WTC11 (cell line): ENCODE results near the gene CIB1. TPM values are rescaled to one million over a fixed set of nuclear protein-coding genes. Genes with fewer than 3 reads are reported as not detected.
A peak's percentile ranks its signal among the peaks of the same experiment; 100 is the strongest.

Source experiments
- ATAC-seq: fragments of 200-7000 bp; cut with Tn5 transposase; 2 replicates; pipeline ENCODE4 v1.10.0; 2021; ENCODE audit warnings: mild to moderate bottlenecking, moderate library complexity
- CTCF ChIA-PET: fragments of 300-600 bp; sonication (Branson Sonifier 250); formaldehyde crosslinking; loops from one replicate; lab custom pipeline; 2021; ENCODE audit warnings: antibody characterized with exemption; lab: Charles Lee
- POLR2A ChIA-PET: fragments of 350-600 bp; sonication (Branson Sonifier 250); formaldehyde crosslinking; loops from one replicate; lab custom pipeline; 2021; ENCODE audit warnings: antibody characterized with exemption; lab: Charles Lee
- DNase-seq: peaks from one replicate; pipeline ENCODE4 v3.0.0; 2021; ENCODE audit warnings: low spot score
- H3K27ac Mint-ChIP-seq: 2 replicates; pipeline ENCODE4 v1.8.0; 2021; ENCODE audit warnings: mixed read lengths
- H3K27me3 Mint-ChIP-seq: 2 replicates; pipeline ENCODE4 v1.8.0; 2021; ENCODE audit warnings: low read depth, mild to moderate bottlenecking, moderate library complexity, mixed read lengths
- H3K36me3 Mint-ChIP-seq: 2 replicates; pipeline ENCODE4 v1.8.0; 2021; ENCODE audit warnings: mixed read lengths
- H3K4me1 Mint-ChIP-seq: 2 replicates; pipeline ENCODE4 v1.8.0; 2022; ENCODE audit warnings: mixed read lengths
- H3K4me3 Mint-ChIP-seq: 2 replicates; pipeline ENCODE4 v1.8.0; 2021; ENCODE audit warnings: mild to moderate bottlenecking, moderate library complexity, mixed read lengths
- H3K9me3 Mint-ChIP-seq: 2 replicates; pipeline ENCODE4 v1.8.0; 2021; ENCODE audit warnings: mixed read lengths
- ATF1 ChIP-seq: sonication (generic); formaldehyde crosslinking; IDR thresholded peaks from 2 replicates; pipeline ENCODE4 v1.8.1; 2023; ENCODE audit warnings: mild to moderate bottlenecking, moderate library complexity, missing genetic modification reagents
- ESRRA ChIP-seq: sonication (generic); formaldehyde crosslinking; IDR thresholded peaks from 2 replicates; pipeline ENCODE4 v1.8.1; 2022; ENCODE audit warnings: mild to moderate bottlenecking, missing genetic modification reagents, borderline replicate concordance
- ETV6 ChIP-seq: sonication (generic); formaldehyde crosslinking; IDR thresholded peaks from 2 replicates; pipeline ENCODE4 v1.8.1; 2022; ENCODE audit warnings: mild to moderate bottlenecking, missing genetic modification reagents
- FOXP1 ChIP-seq: sonication (generic); formaldehyde crosslinking; IDR thresholded peaks from 2 replicates; pipeline ENCODE4 v1.8.0; 2022; ENCODE audit warnings: missing genetic modification reagents, mild to moderate bottlenecking, moderate library complexity, borderline replicate concordance
- GABPB1 ChIP-seq: sonication (generic); formaldehyde crosslinking; IDR thresholded peaks from 2 replicates; pipeline ENCODE4 v1.8.1; 2023; ENCODE audit warnings: mild to moderate bottlenecking, missing genetic modification reagents
- GRHL2 ChIP-seq: fragments of 250-450 bp; sonication (Bioruptor Pico); IDR thresholded peaks from 2 replicates; pipeline ENCODE4 v1.8.0; 2022; ENCODE audit warnings: mild to moderate bottlenecking, moderate library complexity; ENCODE audit not compliant: insufficient replicate concordance, severe bottlenecking
- GTF2I ChIP-seq: fragments of 250-450 bp; sonication (Bioruptor Pico); conservative IDR thresholded peaks from 2 replicates; pipeline ENCODE4 v1.4.0; 2021; ENCODE audit warnings: mild to moderate bottlenecking
- JUN ChIP-seq: sonication (generic); formaldehyde crosslinking; IDR thresholded peaks from 2 replicates; pipeline ENCODE4 v1.8.0; 2023; ENCODE audit warnings: mild to moderate bottlenecking, missing genetic modification reagents
- KAT7 ChIP-seq: sonication (generic); formaldehyde crosslinking; IDR thresholded peaks from 2 replicates; pipeline ENCODE4 v1.8.1; 2023; ENCODE audit warnings: missing genetic modification reagents, mild to moderate bottlenecking, borderline replicate concordance
- NFATC4 ChIP-seq: fragments of 250-450 bp; sonication (Bioruptor Pico); IDR thresholded peaks from 2 replicates; pipeline ENCODE4 v1.9.0; 2021; ENCODE audit warnings: mild to moderate bottlenecking
- NFE2L1 ChIP-seq: sonication (generic); formaldehyde crosslinking; IDR thresholded peaks from 2 replicates; pipeline ENCODE4 v1.8.1; 2023; ENCODE audit warnings: missing genetic modification reagents
- RORB ChIP-seq: fragments of 250-450 bp; sonication (Bioruptor Pico); IDR thresholded peaks from 2 replicates; pipeline ENCODE4 v1.9.0; 2021; ENCODE audit warnings: mild to moderate bottlenecking
- TEAD4 ChIP-seq: sonication (generic); formaldehyde crosslinking; IDR thresholded peaks from 2 replicates; pipeline ENCODE4 v1.8.0; 2022; ENCODE audit warnings: mild to moderate bottlenecking, missing genetic modification reagents
- ZNF121 ChIP-seq: sonication (generic); formaldehyde crosslinking; IDR thresholded peaks from 2 replicates; pipeline ENCODE4 v1.8.0; 2023; ENCODE audit warnings: missing genetic modification reagents
- ZNF138 ChIP-seq: sonication (generic); formaldehyde crosslinking; conservative IDR thresholded peaks from 2 replicates; pipeline ENCODE4 v1.8.1; 2022; ENCODE audit warnings: mild to moderate bottlenecking, moderate library complexity, missing genetic modification reagents
- total RNA-seq: library from RNA; stranded (reverse); gene quantifications from 3 replicates; pipeline ENCODE4 v1.2.3, GENCODE V29; 2021
- TF ChIP-seq, protein P1 (sequence below): sonication (generic); formaldehyde crosslinking; IDR thresholded peaks from 2 replicates; pipeline ENCODE4 v1.8.0; 2023; ENCODE audit warnings: missing genetic modification reagents, mild to moderate bottlenecking, borderline replicate concordance
- TF ChIP-seq, protein P2 (sequence below): sonication (generic); formaldehyde crosslinking; IDR thresholded peaks from 2 replicates; pipeline ENCODE4 v1.8.0; 2022; ENCODE audit warnings: missing genetic modification reagents
- TF ChIP-seq, protein P3 (sequence below): sonication (generic); formaldehyde crosslinking; IDR thresholded peaks from 2 replicates; pipeline ENCODE4 v1.8.1; 2022; ENCODE audit warnings: low read depth, missing genetic modification reagents, borderline replicate concordance
- TF ChIP-seq, protein P4 (sequence below): fragments of 250-450 bp; sonication (Bioruptor Pico); IDR thresholded peaks from 2 replicates; pipeline ENCODE4 v1.9.0; 2021; ENCODE audit warnings: mild to moderate bottlenecking
- TF ChIP-seq, protein P5 (sequence below): sonication (generic); formaldehyde crosslinking; IDR thresholded peaks from 2 replicates; pipeline ENCODE4 v1.8.1; 2023; ENCODE audit warnings: mild to moderate bottlenecking, missing genetic modification reagents

Gene CIB1
- total RNA-seq, 1 experiment from 2014 or later = 29.6 TPM

DNA sequence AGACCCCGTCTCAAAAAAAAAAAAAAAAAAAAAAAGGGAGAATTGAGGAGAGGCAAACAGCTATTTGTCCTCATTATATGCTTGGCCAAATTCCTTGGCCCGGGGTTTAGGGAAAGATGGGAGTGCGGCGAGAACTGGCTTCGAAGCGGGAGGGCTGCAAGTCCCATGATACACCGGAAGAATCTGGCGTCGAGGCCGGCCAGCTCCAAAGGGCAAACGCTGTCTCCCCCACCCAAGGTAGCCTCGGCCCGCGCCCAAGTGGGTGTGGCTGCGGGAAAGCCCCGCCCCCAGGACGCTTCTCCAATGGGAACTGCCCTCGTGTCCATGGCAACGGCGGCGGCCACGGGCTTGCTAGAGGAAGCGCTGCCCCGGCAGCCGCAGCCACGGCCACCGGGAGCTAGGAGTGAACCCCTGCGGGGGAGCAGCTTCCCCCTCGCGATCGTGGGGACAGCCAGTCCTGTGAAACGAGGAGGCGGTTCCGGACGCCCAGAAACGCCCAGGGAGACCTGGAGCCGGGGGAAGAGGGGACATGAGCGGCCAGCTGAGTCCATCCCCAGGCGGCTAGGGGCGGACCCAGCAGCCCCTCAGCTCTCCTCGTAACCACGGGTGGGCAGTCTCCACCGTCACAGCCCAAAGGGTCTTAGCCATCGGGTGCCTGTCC, 15.6 kb upstream of the CIB1 start, which contains the start of gene TTLL13 (continued):
- TF ChIP-seq KAT7 = no peak
- TF ChIP-seq ETV6 = peak; percentile 86
- TF ChIP-seq RORB = no peak
- TF ChIP-seq TEAD4 (CRISPR knock-in tag) = no peak
- TF ChIP-seq FOXP1 (CRISPR knock-in tag) = peak; percentile 89
- TF ChIP-seq NFATC4 (CRISPR knock-in tag) = no peak
- TF ChIP-seq, protein P1, sequence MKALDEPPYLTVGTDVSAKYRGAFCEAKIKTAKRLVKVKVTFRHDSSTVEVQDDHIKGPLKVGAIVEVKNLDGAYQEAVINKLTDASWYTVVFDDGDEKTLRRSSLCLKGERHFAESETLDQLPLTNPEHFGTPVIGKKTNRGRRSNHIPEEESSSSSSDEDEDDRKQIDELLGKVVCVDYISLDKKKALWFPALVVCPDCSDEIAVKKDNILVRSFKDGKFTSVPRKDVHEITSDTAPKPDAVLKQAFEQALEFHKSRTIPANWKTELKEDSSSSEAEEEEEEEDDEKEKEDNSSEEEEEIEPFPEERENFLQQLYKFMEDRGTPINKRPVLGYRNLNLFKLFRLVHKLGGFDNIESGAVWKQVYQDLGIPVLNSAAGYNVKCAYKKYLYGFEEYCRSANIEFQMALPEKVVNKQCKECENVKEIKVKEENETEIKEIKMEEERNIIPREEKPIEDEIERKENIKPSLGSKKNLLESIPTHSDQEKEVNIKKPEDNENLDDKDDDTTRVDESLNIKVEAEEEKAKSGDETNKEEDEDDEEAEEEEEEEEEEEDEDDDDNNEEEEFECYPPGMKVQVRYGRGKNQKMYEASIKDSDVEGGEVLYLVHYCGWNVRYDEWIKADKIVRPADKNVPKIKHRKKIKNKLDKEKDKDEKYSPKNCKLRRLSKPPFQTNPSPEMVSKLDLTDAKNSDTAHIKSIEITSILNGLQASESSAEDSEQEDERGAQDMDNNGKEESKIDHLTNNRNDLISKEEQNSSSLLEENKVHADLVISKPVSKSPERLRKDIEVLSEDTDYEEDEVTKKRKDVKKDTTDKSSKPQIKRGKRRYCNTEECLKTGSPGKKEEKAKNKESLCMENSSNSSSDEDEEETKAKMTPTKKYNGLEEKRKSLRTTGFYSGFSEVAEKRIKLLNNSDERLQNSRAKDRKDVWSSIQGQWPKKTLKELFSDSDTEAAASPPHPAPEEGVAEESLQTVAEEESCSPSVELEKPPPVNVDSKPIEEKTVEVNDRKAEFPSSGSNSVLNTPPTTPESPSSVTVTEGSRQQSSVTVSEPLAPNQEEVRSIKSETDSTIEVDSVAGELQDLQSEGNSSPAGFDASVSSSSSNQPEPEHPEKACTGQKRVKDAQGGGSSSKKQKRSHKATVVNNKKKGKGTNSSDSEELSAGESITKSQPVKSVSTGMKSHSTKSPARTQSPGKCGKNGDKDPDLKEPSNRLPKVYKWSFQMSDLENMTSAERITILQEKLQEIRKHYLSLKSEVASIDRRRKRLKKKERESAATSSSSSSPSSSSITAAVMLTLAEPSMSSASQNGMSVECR (CRISPR knock-in tag) = no peak; the same call in 1 of the 2 replicates
- TF ChIP-seq ZNF138 (CRISPR knock-in tag) = peak; percentile 80; the same call in 1 of the 2 replicates
- TF ChIP-seq, protein P2, sequence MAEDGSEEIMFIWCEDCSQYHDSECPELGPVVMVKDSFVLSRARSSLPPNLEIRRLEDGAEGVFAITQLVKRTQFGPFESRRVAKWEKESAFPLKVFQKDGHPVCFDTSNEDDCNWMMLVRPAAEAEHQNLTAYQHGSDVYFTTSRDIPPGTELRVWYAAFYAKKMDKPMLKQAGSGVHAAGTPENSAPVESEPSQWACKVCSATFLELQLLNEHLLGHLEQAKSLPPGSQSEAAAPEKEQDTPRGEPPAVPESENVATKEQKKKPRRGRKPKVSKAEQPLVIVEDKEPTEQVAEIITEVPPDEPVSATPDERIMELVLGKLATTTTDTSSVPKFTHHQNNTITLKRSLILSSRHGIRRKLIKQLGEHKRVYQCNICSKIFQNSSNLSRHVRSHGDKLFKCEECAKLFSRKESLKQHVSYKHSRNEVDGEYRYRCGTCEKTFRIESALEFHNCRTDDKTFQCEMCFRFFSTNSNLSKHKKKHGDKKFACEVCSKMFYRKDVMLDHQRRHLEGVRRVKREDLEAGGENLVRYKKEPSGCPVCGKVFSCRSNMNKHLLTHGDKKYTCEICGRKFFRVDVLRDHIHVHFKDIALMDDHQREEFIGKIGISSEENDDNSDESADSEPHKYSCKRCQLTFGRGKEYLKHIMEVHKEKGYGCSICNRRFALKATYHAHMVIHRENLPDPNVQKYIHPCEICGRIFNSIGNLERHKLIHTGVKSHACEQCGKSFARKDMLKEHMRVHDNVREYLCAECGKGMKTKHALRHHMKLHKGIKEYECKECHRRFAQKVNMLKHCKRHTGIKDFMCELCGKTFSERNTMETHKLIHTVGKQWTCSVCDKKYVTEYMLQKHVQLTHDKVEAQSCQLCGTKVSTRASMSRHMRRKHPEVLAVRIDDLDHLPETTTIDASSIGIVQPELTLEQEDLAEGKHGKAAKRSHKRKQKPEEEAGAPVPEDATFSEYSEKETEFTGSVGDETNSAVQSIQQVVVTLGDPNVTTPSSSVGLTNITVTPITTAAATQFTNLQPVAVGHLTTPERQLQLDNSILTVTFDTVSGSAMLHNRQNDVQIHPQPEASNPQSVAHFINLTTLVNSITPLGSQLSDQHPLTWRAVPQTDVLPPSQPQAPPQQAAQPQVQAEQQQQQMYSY (CRISPR knock-in tag) = no peak
- peak; percentile 53; the same call in 1 of the 2 replicates for TF ChIP-seq ESRRA (CRISPR knock-in tag)

DNA sequence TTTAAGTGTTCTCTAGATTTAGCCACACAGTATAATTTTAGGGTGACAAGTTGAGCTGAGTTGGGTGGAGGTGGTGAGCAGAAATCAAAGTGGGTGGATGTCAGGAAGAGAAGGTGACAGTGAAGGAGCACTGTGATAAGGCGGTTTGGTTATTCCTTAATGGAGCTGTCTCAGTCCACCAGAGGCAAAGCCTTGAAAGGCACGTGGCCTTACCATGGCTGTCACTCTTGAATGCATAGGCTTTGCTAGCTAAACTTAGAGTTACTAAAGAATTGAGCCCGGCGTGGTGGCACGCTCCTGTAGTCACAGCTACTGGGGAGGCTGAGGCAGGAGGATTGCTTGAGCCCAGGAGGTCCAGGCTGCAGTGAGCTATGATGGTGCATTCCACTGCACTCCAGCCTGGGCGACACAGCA, 15.1 kb upstream of the CIB1 start:
- Mint-ChIP-seq H3K9me3 (no peaks in the 10 kb centered on the region), H3K36me3 (no peaks in the 10 kb centered on the region), H3K4me3 (peak overlapping the region; percentile 72), H3K27me3 (peaks cover 16% of the 10 kb centered on the region)
- DNase-seq (no peak), ATAC-seq (no peak)
- CTCF ChIA-PET = interaction anchor here (0.6 to 2.8 kb wide), 18 partner anchors 13 to 683 kb away, joined by 3 to 31 read pairs (median 5); partner anchors contain the start of genes CIB1, GDPGP1, HDDC3 and IDH2
- POLR2A ChIA-PET = interaction anchor here (0.5 to 1.6 kb wide), 5 partner anchors 15 to 48 kb away, joined by 3 to 11 read pairs (median 9); partner anchors contain the start of genes CIB1, GDPGP1, NGRN and SEMA4B
- TF ChIP-seq ZNF121 (peak; percentile 97), NFATC4 (CRISPR knock-in tag) (no peak), GTF2I (CRISPR knock-in tag) (0 out of 2 replicates have a peak, but pooled peaks have one; percentile 42)
- TF ChIP-seq, all 79 proteins: peak for 2
- peaks cover 8% of the 10 kb centered on the region; the same call in 1 of the 2 replicates for H3K4me1 Mint-ChIP-seq
- no peak overlapping the region; the same call in 1 of the 2 replicates for H3K27ac Mint-ChIP-seq

DNA sequence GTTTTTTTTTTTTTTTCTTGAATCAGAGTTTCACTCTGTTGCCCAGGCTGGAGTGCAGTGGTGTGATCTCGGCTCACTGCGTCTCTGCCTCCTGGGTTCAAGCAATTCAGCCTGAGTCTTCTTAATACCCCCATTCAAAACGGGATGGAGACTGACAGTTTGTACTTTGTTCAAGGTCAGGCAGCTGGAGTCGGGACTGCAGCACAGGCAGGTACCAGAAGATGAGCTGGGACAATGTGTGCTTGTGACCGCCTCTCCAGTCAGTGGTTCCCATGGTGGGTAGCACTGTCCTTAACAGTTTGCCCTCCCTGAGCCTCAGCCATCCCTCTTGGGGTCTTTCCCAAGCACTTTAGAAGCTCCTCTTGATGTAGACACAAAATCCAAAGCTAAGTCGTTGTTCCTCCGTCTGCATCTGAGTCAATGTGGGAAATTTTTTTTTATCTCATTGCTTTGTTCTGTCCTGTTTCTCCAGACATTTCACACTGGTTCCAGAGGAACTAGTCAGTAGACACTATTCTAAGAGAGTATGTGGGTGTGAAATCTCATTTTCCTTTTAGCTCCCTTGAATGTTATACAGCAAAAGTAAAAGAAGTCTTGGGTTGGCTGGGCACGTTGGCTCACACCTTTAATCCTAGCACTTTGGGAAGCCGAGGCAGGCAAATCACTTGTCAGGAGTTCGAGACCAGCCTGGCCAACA, 10.3 kb upstream of the CIB1 start:
- H3K4me3 Mint-ChIP-seq = no peak overlapping the region
- no peak for ATAC-seq
- DNase-seq = no peak
- H3K36me3 Mint-ChIP-seq = 0 out of 2 replicates have a peak, but pooled peaks cover 3% of the 10 kb centered on the region
- H3K27ac Mint-ChIP-seq = no peak overlapping the region
- ChIA-PET POLR2A (no interaction called here), CTCF (no interaction called here)
- peaks cover 6% of the 10 kb centered on the region; the same call in 1 of the 2 replicates for H3K27me3 Mint-ChIP-seq
- H3K4me1 Mint-ChIP-seq = no peaks in the 10 kb centered on the region
- no peaks in the 10 kb centered on the region for H3K9me3 Mint-ChIP-seq
- TF ChIP-seq NFE2L1 (CRISPR knock-in tag) (no peak), ATF1 (CRISPR knock-in tag) (no peak), GABPB1 (CRISPR knock-in tag) (no peak), GTF2I (CRISPR knock-in tag) (no peak), ESRRA (CRISPR knock-in tag) (no peak), GRHL2 (no peak), JUN (CRISPR knock-in tag) (no peak), ETV6 (no peak)
- TF ChIP-seq, protein P3, sequence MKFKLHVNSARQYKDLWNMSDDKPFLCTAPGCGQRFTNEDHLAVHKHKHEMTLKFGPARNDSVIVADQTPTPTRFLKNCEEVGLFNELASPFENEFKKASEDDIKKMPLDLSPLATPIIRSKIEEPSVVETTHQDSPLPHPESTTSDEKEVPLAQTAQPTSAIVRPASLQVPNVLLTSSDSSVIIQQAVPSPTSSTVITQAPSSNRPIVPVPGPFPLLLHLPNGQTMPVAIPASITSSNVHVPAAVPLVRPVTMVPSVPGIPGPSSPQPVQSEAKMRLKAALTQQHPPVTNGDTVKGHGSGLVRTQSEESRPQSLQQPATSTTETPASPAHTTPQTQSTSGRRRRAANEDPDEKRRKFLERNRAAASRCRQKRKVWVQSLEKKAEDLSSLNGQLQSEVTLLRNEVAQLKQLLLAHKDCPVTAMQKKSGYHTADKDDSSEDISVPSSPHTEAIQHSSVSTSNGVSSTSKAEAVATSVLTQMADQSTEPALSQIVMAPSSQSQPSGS (CRISPR knock-in tag) = no peak
- TF ChIP-seq, protein P4, sequence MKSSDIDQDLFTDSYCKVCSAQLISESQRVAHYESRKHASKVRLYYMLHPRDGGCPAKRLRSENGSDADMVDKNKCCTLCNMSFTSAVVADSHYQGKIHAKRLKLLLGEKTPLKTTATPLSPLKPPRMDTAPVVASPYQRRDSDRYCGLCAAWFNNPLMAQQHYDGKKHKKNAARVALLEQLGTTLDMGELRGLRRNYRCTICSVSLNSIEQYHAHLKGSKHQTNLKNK (CRISPR knock-in tag) = no peak
- TF ChIP-seq, protein P5, sequence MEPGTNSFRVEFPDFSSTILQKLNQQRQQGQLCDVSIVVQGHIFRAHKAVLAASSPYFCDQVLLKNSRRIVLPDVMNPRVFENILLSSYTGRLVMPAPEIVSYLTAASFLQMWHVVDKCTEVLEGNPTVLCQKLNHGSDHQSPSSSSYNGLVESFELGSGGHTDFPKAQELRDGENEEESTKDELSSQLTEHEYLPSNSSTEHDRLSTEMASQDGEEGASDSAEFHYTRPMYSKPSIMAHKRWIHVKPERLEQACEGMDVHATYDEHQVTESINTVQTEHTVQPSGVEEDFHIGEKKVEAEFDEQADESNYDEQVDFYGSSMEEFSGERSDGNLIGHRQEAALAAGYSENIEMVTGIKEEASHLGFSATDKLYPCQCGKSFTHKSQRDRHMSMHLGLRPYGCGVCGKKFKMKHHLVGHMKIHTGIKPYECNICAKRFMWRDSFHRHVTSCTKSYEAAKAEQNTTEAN (CRISPR knock-in tag) = no peak
